ENCODE measurements around the gene NUMA1. TPM values are rescaled to one million over a fixed set of nuclear protein-coding genes. Genes with fewer than 3 reads are reported as not detected.

Gene NUMA1
- total and polyA plus RNA-seq, 12 donors = 54.1 to 159 (median 83.4) TPM

- ATAC-seq (no peak), DNase-seq (no peak)
- H3K36me3 ChIP-seq = peaks cover 0 to 100% (median 77%) of the 10 kb centered on the region in 9 donors
- H3K4me1 ChIP-seq = peaks cover 0 to 23% (median 7%) of the 10 kb centered on the region in 9 donors
- 76 to 85% methylated on average over 20 of the region's 20 CpGs for WGBS, 2 donors
- H3K27me3 ChIP-seq = no peaks in the 10 kb centered on the region
- H3K9me3 ChIP-seq = no peaks in the 10 kb centered on the region
- intact Hi-C loops (cut with DNase I) = no loop called here
- no peak for TF ChIP-seq CTCF (IDR thresholded peaks at IDR 0.05)
- H3K4me3 ChIP-seq = no peak overlapping the region
- no peak overlapping the region for H3K27ac ChIP-seq
These were observed 74.7 kb downstream of the NUMA1 start for GRCh38 chr11:72005347-72006260.

- Histone ChIP-seq H3K4me3 (no peak overlapping the region), H3K27ac (no peak overlapping the region), H3K9me3 (no peaks in the 10 kb centered on the region), H3K4me1 (peaks cover 0 to 31% (median 10%) of the 10 kb centered on the region in 9 donors), H3K36me3 (peaks cover 0 to 99% (median 68%) of the 10 kb centered on the region in 9 donors), H3K27me3 (no peaks in the 10 kb centered on the region)
- 85 to 89% methylated on average over 16 of the region's 16 CpGs for WGBS, 2 donors
- intact Hi-C loops (cut with DNase I) = no loop called here
- no peak for TF ChIP-seq CTCF (IDR thresholded peaks at IDR 0.05)
- no peak for ATAC-seq
- DNase-seq = no peak
These were observed 75.6 kb downstream of the NUMA1 start for GRCh38 chr11:72004515-72005346.

- intact Hi-C loops (cut with DNase I) = no loop called here
- peaks cover 0 to 41% (median 19%) of the 10 kb centered on the region in 9 donors for H3K4me1 ChIP-seq
- H3K27ac ChIP-seq = no peak overlapping the region
These were observed 76.6 kb downstream of the NUMA1 start for GRCh38 chr11:72003776-72004171.

More at GRCh38 chr11:72003776-72004171, 76.6 kb downstream of the NUMA1 start:
- Histone ChIP-seq H3K9me3 (no peaks in the 10 kb centered on the region), H3K4me3 (no peak overlapping the region), H3K27me3 (no peaks in the 10 kb centered on the region), H3K36me3 (peaks cover 0 to 89% (median 60%) of the 10 kb centered on the region in 9 donors)
- DNase-seq = no peak
- ATAC-seq = no peak
- no peak for TF ChIP-seq CTCF (IDR thresholded peaks at IDR 0.05)
- 92% methylated on average over 20 of the region's 20 CpGs for WGBS, 2 donors

All from heart right ventricle (tissue), 16 donors.